AML-193 (cell line): Measurements from ENCODE around the gene SUN1.

ENCODE experiments used
- DNase-seq, 2 experiments: peaks; one replicate each; lab custom pipeline; 2025; lab: John Stamatoyannopoulos, UW

Gene SUN1

GRCh38 chr7:879093-879492, 46.8 kb downstream of the SUN1 start:
- no peak for DNase-seq

- no peak for DNase-seq
These were observed 47.4 kb downstream of the SUN1 start for GRCh38 chr7:879706-880105.

DNA sequence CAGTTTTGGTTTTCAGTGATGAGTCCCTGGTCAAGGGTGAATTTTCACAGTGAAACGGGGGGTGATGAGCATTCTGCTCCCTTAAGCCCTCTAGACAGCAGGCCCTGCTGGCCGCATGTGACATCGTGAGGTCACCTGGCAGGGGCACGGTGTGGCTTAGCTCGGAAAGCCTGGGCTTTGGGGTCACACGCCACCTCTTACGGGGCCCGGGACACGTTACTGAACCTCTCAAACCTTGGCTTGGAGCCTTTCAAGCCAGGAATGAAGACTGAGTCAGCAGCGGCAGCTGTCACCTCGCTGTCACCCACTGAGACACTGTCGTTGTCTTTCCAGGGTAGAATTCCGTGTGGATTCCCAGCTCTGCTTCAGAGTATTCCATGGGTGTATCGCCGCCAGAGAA, 48.2 kb downstream of the SUN1 start:
- DNase-seq = no peak

GRCh38 chr7:881441-882234, 49.4 kb downstream of the SUN1 start:
- DNase-seq = no peak

GRCh38 chr7:882336-883035, 50.2 kb downstream of the SUN1 start:
- DNase-seq = no peak

DNA sequence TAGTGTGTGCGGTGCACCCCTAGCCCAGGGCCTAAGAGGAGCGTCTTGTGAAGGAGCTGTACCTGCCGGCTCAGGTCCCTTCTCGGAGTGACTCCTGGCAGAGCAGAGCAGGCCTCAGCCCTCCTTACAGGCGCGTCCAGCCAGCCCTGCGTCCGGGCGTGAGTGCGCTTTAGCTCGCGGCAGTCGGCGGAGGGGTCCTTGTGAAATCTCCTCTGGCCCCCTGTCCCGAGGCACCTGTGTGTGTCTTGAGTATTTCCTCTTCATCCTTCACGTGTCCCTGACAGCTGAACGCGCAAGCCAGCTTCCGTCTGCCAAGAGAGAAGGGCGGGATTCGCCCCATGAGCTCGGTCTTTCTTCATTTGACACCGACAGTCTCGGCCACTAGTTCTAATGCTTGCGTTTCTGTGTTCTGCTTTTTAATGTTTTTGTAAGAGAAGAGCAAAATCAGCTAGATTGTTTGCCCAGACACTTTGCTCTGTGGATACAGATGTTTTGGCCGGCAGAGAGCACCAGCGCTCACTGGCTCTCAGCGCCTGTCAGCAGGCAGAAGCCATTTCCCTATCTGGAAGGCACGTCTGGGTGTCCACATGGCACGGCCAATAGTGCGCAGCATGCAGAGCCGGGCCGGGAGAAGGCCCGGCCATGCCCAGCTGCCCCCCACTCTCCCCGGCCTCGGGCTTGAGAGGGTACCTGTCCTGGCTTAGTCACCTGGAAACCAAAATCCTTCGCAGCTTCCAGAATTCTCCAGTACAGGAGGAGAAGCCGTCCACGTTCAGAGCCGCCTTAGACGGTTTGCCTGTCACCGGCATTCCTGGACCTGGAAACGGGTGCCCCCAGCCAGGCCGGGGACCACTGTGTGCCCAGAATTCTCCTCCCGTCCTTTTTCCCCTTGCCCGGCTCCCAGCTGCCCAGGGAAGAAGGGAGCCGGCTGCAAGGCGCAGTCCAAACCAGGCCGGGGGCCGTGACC, 51.1 kb downstream of the SUN1 start:
- DNase-seq = no peak

- no peak for DNase-seq
These were observed 52.1 kb downstream of the SUN1 start for GRCh38 chr7:884191-885003.

GRCh38 chr7:885261-885892, 53.1 kb downstream of the SUN1 start:
- DNase-seq = no peak

GRCh38 chr7:885893-886625, 53.8 kb downstream of the SUN1 start:
- no peak for DNase-seq

GRCh38 chr7:886626-887487, 54.6 kb downstream of the SUN1 start:
- DNase-seq = no peak

- no peak for DNase-seq
These were observed 55.2 kb downstream of the SUN1 start for GRCh38 chr7:887488-887820.

DNA sequence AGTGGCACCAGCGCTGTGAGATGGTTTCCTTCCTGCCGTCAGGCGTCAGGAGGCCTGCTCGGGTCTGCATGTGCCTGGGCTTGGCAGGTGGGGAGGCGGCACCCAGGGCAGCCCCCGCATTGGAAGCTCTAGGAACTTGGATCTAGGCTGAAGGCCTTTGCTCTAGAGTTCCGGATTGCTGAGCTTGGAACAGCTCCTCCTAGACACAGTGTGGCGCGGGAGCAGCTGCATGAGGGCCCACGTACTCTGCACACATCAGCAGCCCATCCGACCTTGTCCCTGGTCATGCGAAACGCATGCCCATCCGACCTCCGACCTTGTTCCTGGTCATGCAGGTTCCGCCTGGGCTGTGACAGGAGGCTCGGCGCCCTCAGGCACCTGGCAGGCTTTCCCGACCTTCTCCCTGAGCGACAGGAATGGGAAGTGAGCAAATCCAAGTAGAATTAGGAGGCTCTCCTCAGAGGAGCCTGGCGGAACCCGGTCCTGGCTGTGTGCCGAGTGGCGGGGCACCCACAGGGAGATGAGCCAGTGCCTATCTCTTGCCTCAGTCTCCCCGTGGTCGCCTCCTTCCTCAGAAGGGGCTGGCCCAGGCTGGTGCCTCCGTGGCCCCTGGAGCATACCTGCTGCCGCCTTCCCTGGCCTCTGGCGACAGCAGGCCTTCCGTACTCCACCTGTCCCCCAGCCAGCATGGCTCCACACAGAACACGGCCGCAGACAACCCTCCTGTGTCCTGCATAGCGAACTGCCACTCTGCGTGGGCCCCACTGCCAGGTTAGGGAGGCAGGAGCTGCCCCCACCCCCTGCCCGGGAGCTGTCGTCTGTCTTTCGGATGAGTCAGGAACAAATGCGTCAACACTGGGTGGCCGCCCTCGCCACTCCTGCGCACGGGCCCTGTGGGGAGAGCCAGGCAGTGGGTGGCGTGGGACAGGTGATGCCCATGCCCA, 56.1 kb downstream of the SUN1 start:
- DNase-seq = no peak

- DNase-seq = no peak
These were observed 56.7 kb downstream of the SUN1 start for GRCh38 chr7:889025-889390.

GRCh38 chr7:889391-889790, 57.1 kb downstream of the SUN1 start:
- no peak for DNase-seq

DNA sequence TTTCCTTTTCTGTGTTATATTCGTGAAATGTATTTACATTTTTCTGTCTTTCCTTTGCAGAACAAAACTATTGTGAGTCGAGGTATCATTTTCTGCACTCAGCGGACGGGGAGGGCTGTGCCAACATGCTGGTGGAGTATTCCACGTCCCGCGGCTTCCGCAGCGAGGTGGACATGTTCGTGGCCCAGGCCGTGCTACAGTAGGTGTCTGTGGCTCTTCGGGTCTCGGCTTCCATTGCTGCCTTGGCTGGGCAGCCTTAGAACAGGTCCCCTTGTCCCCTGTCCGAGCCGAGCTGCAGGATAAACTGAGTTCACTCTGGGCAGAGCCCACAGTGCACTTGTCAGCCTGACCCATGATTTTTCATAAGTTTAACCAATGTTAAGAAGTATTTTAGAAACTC, 58.6 kb downstream of the SUN1 start:
- DNase-seq = no peak

DNA sequence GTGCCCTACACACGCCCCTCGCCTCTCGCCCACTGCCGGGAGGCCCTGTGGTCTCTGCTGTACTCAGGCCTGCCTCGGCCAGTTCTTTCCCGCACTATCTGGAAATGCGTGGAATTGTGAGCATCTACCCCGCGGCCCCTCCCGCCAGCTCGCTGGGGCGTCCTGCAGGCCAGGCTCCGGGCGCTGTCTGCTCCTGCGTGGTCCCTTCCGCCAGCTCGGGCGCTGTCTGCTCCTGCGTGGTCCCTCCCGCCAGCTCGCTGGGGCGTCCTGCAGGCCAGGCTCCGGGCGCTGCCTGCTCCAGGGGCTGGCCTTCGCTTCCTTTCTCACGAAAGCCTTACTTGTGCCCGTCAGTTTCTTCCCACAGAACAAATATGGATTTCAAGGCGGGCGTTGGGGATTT, 59.0 kb downstream of the SUN1 start:
- no peak for DNase-seq

- no peak for DNase-seq
These were observed 59.5 kb downstream of the SUN1 start for GRCh38 chr7:891805-892204.
